GM19395 (cell line): ENCODE measurements around the gene ARMC5.
A peak's percentile ranks its signal among the peaks of the same experiment; 100 is the strongest.
"Not testable (repeated sequence)": the region's sequence is repeated elsewhere in the genome, so short reads cannot be mapped to it uniquely, and the experiment has no call there.

Source experiments
- ATAC-seq: cut with Tn5 transposase; IDR thresholded peaks from one replicate; pipeline ENCODE4 v1.9.1; 2021; ENCODE audit warnings: mild to moderate bottlenecking, moderate library complexity; ENCODE audit not compliant: unreplicated experiment

Gene ARMC5

GRCh38 chr16:31493506-31494125 lies 34.3 kb downstream of the ARMC5 start:
- ATAC-seq, result no peak

- ATAC-seq, result no peak
These were observed 37.4 kb downstream of the ARMC5 start for GRCh38 chr16:31496670-31497069.

DNA sequence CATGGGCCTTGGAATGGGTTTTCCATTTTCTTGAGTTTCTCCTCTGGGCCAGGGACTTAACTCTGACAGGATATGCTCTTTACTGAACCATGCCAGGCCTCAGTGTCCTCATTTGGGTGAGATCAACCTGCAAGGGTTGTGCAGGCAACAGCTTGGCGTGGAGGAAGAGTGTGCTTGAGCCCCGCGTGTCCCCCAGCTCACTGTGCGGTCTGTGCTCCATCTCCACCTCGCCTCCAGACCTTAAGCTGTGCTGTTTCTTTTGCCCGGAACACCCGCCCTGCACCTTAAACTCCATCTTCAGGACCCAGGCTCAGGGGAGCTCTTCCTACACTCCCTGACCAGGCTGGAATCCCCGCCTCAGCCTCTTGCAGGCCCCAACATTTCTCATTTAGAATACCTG lies 39.2 kb downstream of the ARMC5 start:
- ATAC-seq, result no peak

DNA sequence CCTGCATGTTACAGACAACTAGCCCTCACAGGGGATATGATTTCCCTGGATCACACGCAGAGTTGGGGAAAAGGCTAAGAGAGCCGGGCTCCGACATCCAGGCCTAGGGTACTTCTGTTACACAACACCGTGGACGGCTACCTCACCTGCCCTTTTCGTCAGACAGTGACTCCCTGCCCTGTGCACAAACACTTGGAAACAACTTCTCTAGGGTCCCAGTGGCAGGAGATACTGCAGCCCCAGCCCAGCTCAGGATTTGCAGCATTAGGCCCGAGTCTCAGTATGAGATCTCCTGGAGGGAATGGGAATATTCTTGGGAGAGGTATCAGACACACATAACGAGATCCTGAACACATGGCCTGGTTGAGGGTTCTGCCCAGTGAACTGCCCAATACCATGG lies 40.6 kb downstream of the ARMC5 start:
- no peak for ATAC-seq

- no peak for ATAC-seq
These were observed 42.1 kb downstream of the ARMC5 start for GRCh38 chr16:31501226-31501965.

DNA sequence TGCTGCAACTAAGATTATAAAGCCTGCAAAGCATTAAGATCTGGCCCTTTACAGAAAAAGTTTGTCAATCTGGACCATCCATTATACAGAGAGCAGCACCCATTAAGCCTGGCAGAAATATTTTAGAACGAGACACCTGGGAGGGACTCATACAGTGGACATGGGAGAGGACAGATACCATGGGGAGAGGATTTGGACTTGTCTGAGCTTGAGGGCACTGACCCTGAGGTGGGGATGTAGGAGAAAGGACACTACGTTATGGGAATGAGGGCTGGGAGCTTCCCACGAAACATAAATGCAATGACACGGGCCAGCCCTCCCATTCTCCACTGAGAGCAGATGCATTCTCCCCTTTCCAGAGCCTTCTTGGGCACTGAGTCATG lies 42.7 kb downstream of the ARMC5 start:
- no peak for ATAC-seq

DNA sequence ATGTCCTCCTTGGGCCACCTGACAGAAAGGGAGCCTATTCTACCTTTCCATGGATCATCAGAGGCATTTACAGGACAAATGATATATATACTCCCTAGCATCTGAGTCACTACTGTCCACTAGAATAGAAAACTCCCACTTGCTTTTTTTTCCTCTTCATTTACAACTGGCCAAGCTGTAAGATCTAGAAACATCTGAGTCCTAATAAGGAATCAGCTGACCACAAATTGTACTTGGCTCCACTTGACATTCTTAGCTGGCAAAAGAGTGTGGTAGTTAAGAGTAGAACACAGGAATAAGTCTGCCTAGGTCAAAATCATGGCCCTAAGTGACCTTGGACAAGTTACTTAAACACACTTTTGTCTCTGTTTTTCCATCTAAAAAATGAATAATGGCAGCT lies 43.7 kb downstream of the ARMC5 start:
- no peak for ATAC-seq

GRCh38 chr16:31503555-31503954 lies 44.3 kb downstream of the ARMC5 start:
- not testable (repeated sequence) for ATAC-seq

GRCh38 chr16:31504159-31504558 lies 44.9 kb downstream of the ARMC5 start:
- ATAC-seq, result no peak

- ATAC-seq, result peak; percentile 45
These were observed 46.2 kb downstream of the ARMC5 start for GRCh38 chr16:31505483-31505882.

GRCh38 chr16:31507617-31507928 lies 48.3 kb downstream of the ARMC5 start:
- peak; percentile 11 for ATAC-seq

GRCh38 chr16:31507929-31508705 lies 48.8 kb downstream of the ARMC5 start, which contains the start of gene RUSF1:
Gene RUSF1, minus strand, starts transcription at chr16:31508391. Its CDS starts 18 bp downstream, at chr16:31508373.
- peak; percentile 81 for ATAC-seq

DNA sequence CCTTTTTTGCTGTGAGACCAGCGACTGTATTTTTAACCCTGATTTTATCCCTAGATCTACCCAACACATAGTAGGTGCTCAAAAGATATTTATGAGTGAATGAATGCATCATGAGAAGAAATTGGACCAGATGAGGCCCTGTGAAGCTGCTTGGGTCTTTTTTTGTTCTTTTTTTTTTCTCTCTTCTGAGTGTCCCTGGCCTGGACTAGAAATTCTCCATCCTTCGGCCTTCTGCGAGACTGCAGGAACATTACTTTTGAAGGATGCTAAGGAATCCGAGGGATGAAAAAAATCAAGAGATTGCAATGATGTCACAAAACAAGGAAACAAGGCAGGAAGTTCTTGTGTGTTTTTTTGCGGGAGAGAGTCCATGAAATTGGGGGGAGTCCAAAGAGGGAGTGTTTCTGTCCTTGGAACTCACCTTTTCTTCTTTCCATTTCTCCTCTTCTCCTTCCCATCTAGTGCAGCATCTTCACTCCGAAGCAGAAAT lies 49.5 kb downstream of the ARMC5 start:
- ATAC-seq, result peak; percentile 5

DNA sequence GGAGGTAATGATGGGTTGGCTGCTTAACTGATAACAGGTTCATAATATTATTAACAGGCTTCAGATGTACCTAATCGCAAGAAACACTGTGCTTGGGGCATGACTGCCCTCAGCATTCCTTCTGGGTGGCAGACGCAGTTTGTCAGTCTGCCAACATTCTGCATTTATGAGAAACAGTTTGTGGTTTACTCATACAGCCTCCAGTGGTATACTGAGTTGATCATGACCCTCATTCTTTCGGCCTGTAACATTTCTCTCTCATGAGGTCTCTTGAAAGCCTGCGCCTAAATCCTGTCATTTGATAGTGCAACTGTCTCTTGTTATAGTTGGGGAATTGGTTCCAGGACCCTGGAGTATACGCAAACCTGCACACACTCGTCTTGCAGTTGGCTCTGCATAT lies 53.8 kb downstream of the ARMC5 start:
- no peak for ATAC-seq

DNA sequence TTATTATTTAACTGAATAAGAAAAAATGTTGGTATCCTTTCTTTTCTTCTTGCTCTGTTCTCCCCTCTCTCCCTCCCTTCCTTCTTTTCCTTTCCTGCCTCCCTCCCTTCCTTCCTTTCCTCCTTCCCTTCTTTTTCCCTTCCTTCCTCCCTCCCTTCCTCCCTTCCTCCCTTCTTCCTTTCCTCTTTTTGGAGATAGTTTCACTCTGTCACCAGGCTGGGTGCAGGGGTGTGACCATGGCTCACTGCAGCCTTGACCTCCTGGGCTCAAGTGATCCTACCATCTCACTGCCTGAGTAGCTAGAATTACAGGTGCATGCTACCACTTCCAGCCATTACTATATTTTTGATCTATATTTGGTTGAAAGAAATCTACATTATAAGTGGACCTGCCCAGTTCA lies 54.6 kb downstream of the ARMC5 start:
- no peak for ATAC-seq
